T-helper 22 cell (primary cell): ENCODE measurements around the gene PRKAR1A.
"Not testable (repeated sequence)": the region's sequence is repeated elsewhere in the genome, so short reads cannot be mapped to it uniquely, and the experiment has no call there.

Experiments used
- DNase-seq: peaks from one replicate; pipeline ENCODE4 v3.0.0-alpha.2; 2020; ENCODE audit warnings: low read depth

PRKAR1A gene

DNA sequence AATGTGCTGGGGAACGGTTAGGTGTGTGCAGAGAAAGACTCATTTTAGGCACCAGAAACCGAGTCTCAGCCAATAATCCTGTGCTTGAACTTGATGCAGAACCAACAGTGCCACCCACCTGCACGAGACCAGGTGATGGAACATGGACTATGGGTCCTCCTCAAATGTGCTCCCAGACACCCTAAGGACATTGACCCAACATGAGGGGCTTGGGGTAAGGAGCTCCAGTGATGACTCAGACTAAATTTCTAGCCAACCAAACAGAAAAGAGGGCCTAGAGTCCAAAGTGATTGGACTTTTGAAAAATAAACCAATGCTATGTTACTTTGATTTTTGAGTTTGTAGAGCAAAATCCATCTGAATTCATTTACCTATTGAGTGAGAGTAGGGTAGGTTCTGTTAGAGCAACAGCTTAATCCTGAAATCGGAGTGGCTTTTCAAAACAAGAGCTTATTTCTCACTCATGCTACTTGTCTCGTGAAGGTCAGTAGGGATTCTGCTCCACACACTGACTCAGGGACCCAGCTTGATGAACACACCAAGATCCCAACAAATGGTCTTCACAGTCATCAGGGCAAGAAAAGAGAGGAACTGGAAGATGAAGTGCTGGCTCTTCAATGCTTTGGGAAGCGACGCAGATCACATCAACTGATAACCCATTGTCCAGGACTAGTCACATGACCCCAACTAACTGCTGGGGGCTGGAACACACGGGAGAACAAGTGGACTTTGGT is 67.1 kb downstream of the PRKAR1A start:
- DNase-seq = no peak

DNA sequence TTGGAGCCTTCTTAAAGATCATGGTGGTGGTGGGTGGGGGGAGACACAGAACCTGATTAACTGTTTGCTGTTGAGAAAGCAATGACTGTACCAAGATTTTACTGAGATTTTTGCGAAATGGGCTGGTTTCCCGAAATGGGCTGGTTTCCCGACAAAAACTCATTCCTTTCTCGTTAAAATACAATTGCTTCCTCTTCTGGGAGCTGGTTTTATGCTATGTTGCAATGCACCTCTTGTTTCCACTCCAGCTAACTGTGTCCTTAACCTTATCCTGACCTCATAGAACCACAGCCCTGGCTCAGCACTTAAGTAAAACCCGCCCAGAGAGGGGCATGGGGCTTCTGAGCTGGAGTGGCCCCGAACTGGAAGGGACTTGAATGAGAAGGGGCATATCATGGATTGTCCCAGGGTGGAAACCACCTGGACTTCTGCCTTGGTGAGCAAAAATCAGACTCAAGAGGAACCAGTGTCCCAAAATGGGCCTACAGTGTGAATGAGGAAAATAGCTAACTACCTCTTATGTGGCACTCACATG is 68.1 kb downstream of the PRKAR1A start:
- no peak for DNase-seq

DNA sequence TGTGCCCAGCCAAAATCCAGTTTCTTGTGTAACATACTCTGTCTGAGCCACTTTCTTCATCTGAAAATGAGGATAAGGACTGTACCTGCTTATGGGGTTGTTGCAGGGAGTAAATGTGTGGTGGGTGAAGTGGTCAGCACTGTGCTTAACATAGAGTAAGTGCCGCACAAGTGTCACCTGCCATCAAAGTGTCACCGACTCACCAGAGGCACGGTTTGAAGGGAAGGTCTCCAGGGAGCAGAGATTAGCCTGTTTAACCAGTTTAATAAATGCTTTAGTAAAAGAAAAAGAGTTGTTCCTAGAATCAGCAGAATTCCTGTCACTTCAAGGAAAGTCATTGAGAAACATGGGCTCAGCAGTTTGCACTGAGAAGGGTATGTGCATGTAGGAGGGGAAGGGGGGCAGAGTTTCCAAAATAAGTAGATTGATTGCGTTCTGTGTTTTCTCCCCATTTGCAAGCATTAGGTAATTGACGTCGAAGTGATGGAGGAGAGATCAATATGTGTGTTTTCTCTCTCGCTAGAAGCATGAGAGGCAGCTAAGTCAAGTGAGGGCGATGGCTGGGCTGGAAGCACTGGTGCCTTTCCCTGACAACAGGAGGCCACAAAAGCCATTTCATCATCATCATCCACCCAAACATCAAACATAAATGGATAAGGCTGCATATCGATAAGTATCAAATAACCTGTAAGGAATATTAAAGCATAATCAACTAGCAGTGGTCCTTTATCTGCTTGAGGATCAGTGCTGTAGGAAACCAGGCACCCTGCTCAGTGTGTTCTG is 69.8 kb downstream of the PRKAR1A start:
- DNase-seq = no peak

- DNase-seq = not testable (repeated sequence)
Observed at GRCh38 chr17:68582867-68583266, 70.6 kb downstream of the PRKAR1A start.

GRCh38 chr17:68584581-68585303 is 72.5 kb downstream of the PRKAR1A start:
- DNase-seq = no peak

DNA sequence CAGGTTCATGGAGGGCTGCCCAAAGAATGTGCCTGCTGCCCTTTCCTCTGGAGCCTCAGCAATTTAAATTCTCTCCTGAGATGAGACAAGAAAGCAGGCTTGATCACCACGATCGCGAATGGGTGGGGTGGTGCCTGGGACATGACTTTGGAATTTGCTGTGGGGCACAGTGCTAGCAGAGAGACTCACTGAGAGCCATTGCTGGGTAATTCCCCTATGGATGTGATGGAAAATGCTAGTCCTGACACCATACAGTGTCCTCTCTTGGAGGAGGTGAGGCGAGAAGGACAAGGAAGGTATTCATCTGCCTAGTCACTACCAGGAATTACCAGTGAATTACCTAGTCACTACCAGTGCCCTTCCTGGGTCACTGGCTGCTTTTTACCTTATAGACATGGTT is 73.4 kb downstream of the PRKAR1A start:
- no peak for DNase-seq

DNA sequence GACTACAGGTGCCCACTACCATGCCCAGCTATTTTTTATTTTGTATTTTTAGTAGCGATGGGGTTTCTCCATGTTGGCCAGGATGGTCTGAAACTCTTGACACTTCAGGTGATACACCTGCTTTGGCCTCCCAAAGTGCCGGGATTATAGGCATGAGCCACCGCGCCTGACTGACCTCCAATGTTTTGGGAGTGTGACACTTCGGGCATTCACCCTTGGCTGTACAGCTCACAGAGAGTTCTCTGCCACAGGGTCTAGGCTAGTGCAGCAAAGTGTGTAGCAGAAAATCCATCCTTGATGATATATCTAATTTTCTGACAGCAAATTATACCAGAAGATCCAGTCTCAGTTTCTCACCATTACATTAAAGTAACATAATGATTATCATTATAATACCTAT is 74.8 kb downstream of the PRKAR1A start:
- no peak for DNase-seq

DNA sequence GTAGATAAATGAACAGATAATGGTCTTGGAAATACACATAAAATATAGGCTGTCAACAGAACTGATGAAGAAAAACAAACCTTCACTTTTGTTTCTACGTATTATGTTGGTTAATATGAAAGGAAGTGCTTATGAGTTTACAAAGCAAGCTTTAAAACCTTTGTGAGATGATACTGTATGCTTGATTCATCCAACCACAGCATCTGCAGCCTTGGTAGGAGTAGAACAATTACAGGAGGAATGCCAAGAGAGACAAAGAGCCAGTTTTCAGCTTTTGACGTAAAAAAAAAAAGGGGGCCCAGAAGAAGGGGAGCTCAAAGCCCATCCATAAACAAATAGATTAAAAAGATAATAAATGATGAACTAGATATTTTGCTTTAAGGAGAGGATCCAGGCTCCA is 75.6 kb downstream of the PRKAR1A start:
- DNase-seq = no peak

- DNase-seq = no peak
Observed at GRCh38 chr17:68588362-68588761, 76.1 kb downstream of the PRKAR1A start.

DNA sequence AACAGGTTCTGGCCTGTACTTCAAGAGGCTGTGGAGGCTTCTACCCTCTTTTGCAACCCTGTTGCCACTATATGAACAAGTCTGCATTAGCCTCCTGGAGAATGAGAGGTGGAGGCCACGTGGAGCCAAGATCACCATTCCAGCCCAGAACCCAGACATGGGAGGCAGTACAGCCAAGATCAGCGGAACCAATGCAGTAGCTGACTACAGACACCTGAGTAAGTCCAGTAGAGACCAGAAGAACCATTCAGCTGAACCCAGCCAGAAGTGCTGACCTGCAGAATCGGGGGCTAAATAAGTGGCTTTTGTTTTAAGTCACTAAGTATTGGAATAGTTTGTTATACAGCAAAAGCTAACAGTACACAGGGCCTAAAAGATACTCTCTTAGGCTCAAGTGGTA is 76.9 kb downstream of the PRKAR1A start:
- no peak for DNase-seq

GRCh38 chr17:68591583-68591982 is 79.4 kb downstream of the PRKAR1A start:
- DNase-seq = no peak

GRCh38 chr17:68592009-68592408 is 79.8 kb downstream of the PRKAR1A start:
- DNase-seq = no peak

- no peak for DNase-seq
Observed at GRCh38 chr17:68592682-68593641, 80.7 kb downstream of the PRKAR1A start.

DNA sequence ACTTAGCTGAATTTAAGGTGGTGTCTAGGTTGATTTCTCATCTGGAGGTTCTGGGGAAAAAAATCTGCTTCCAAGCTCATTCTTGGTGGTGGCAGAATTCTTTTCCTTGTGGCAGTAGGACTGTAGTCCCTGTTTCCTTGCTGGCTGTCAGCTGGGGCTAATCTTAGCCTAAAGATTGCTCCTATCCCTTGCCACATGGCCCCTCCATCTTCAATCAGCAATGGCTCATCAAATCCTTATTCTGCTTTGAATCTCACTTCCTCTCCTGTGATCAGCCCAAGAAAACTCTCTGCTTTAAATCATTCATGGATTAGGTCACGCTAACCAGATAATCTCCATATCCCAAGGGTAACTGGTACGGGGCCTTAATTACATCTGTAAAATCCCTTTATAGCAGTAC is 82.3 kb downstream of the PRKAR1A start:
- no peak for DNase-seq

DNA sequence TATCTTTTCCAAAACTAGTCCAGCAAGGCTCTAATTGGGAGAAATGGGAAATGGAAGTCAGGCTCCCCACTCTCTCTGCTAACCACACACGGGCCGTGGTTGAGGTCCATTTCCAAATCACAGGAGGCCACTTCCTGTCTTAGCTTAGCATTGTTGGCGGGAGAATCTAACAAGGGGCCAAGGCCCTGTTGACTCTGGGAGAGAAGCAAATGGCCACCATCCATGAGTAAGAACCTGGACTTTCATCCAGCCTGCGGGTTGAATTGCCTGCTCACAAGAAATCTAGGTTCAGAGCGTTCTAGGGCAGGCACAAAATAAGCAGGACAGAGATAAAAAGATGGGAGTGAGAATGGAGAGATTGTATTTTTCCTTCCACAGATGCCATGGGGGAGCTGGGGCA is 83.3 kb downstream of the PRKAR1A start:
- no peak for DNase-seq

DNA sequence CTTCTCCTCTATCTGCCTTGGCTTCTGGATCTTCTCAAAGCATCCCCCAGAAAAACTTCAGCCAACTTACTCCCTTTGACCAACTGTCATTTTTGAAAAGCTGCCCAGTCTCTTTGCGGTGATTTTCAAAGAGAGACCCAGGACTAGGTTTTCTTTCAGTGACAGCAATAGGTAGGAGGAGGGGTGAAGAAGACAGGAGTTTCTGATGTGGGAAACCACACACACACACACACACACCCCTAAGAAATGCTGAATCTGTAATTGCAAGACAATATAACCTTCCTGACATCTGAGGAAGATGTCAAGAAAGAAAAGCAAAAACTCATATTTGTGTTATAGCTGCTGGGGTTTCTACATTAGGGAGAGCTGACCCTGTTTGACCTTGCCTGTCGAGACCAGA is 83.8 kb downstream of the PRKAR1A start:
- DNase-seq = no peak

GRCh38 chr17:68596411-68596945 is 84.2 kb downstream of the PRKAR1A start:
- no peak for DNase-seq

DNA sequence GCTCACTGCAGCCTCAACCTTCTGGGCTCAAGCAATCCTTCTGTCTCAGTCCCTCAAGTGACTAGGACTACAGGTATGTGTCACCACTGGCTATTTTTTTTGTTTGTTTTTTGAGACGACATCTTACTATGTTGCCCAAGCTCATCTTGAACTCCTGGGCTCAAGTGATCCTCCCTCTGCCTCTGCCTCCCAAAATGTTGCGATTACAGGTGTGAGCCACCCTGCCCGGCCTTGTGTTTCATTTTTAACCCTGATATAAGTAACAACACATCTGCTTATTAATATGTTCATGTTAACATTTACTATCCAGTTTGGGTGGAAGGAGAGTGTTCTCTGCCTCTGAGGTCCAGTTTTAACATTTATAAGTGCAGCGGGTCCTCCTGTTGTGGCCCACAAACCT is 85.8 kb downstream of the PRKAR1A start:
- no peak for DNase-seq

DNA sequence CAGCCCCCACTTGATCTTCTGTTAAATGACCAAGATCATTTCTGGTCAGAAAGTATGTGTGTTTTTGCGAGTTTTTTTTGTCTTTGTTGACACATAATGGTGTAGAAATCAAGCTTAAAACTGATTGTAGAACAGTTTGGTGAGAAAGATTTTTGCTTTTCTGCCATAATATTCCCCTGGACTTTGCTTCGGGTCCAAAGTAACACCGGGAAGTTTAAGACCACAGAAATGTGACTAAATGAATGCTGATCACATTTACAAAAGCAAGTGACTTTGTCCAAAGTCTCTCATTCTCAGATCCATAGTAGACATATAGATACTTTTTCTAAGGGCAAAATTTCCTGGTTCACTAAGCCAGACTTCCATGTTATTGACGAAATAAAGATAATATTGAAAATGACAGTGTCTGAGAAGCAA is 86.3 kb downstream of the PRKAR1A start:
- no peak for DNase-seq

DNA sequence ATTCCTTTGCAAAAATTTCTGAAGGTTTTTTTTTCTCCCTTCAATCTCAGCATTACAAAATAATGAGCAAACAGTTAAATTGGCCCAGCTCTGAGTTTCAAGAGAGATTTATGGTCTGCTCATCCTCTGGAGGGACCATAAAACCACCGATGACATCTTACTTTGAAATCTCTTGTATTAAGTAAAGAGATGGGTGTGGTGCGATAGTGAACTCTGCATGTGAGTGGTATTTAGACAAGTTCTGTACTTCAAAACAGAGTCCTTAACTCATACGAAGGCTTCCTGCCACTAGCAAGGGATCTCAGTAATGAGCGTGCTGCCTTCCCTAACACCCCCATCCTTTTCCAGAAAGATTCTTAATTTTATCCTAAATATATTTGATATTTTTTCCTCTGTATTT is 86.9 kb downstream of the PRKAR1A start:
- no peak for DNase-seq

DNA sequence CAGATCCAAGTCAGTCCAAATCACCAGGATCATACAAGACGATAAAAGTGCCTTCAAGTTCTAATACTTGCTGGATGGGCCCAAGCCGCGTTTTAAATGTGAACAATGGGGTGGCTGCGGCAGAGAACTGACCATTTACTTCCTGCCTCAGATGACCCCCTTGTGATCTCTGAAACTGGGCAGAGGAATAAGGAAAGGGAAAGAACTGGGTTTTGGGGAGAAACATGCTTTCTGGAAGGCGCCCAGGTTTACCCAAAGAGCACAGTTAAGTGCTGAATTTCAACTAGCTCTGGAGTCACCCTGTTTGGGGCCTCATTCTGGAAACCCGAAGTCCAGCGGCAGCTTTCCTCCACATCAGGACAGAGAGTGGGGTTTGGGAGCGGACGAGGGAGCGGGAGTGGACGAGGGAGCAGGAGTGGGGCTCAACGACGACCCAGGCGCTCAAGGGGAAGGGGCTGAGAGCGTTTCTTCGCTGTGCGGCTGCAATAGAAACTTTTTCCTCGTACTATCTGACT is 87.4 kb downstream of the PRKAR1A start:
- DNase-seq = no peak
